Naive B cell (primary cell): Measurements from ENCODE around the gene TMEM169. TPM values are rescaled to one million over a fixed set of nuclear protein-coding genes. Genes with fewer than 3 reads are reported as not detected.

ENCODE experiments used
- ATAC-seq, 2 donors: fragments of 150-1000 bp; cut with Tn5 transposase; 2 replicates each; pipeline ENCODE4 v1.10.0; 2021; ENCODE audit warnings: low read depth in 2 of 2, mild to moderate bottlenecking in 2 of 2, moderate library complexity in 2 of 2
- DNase-seq: peaks from one replicate; pipeline ENCODE4 v3.0.0; 2022
- H3K27ac Mint-ChIP-seq, 6 donors: one replicate each; pipeline ENCODE4 v1.8.0; 2020 to 2022; ENCODE audit warnings: mild to moderate bottlenecking in 6 of 6, mixed read lengths in 6 of 6, moderate library complexity in 5 of 6, inconsistent platforms in 2 of 6
- H3K27me3 Mint-ChIP-seq, 3 donors: one replicate each; pipeline ENCODE4 v1.8.0; 2021 to 2022; ENCODE audit warnings: mixed read lengths in 3 of 3, mild to moderate bottlenecking in 1 of 3
- H3K36me3 Mint-ChIP-seq, 2 donors: one replicate each; pipeline ENCODE4 v1.8.0; 2020 to 2022; ENCODE audit warnings: mixed read lengths in 2 of 2, inconsistent platforms in 1 of 2, mild to moderate bottlenecking in 1 of 2
- H3K4me1 Mint-ChIP-seq, 3 donors: one replicate each; pipeline ENCODE4 v1.8.0; 2020 to 2022; ENCODE audit warnings: mixed read lengths in 3 of 3, inconsistent platforms in 1 of 3, mild to moderate bottlenecking in 1 of 3, moderate library complexity in 1 of 3
- H3K4me3 Mint-ChIP-seq, 8 donors: one replicate each; pipeline ENCODE4 v1.8.0; 2020 to 2022; ENCODE audit warnings: mild to moderate bottlenecking in 8 of 8, mixed read lengths in 8 of 8, moderate library complexity in 8 of 8, inconsistent platforms in 2 of 8
- H3K9me3 Mint-ChIP-seq, 7 donors: one replicate each; pipeline ENCODE4 v1.8.0; 2020 to 2022; ENCODE audit warnings: mixed read lengths in 7 of 7, mild to moderate bottlenecking in 5 of 7, inconsistent platforms in 2 of 7, moderate library complexity in 1 of 7
- polyA plus RNA-seq, 6 donors: library from polyadenylated mRNA; unstranded; fragments of 300-500 nt; fragmentation: Illumina TruSeq; gene quantifications; one replicate each; pipeline ENCODE4 v1.2.3, GENCODE V29; 2021; ENCODE audit warnings: low read depth in 6 of 6

The TMEM169 gene, protein sequence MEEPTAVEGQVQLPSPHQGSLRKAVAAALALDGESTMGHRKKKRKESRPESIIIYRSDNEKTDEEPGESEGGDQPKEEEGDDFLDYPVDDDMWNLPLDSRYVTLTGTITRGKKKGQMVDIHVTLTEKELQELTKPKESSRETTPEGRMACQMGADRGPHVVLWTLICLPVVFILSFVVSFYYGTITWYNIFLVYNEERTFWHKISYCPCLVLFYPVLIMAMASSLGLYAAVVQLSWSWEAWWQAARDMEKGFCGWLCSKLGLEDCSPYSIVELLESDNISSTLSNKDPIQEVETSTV
- polyA plus RNA-seq = 1 to 10 TPM in 4 of 6 donors, under 1 TPM in 1, not detected in 1; 0.38 to 2.5 (median 1.2) TPM

DNA sequence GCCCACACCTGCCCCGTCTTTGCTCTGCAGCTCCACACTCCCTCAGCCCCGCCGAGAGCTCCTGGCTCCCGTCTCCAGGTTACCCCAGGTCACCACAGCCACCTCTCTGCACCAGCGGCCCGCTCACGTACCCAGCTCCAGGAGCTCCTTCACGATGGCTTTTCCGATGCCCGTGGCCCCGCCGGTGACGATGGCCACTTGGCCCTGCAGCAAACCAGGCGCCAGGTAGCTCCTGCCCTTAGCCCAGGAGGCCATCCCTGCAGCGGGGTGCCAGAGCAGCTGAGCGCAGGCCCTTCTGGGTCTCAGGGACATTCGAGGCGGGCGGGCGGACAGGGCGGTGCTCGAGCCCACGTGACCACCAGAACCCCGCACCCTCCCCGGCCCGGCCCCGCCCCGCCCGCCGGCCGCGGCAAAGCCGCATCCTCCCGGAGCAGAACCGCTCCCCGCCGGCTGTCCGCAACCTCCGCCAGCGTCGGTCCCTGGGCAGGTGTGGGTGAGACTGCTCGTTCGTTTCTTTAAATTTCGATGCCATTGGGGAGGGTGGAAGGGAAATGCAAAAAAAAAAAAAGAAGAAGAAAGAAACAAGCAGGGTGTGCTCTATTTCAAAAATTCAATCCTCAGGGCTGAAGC lies at the start of gene TMEM169, which contains the start of gene PECR:
Gene TMEM169 (plus strand): TSS at position 433 of the 630 bp plus-strand sequence. CDS start 14,045 bp downstream, outside the sequence.
Gene PECR (minus strand): TSS at position 323 of the 630 bp plus-strand sequence. CDS start 68 bp downstream, at position 255.
- H3K9me3 Mint-ChIP-seq = no peaks in the 10 kb centered on the region
- H3K4me3 Mint-ChIP-seq = peak within 1 kb of the TSS; percentile 91 to 97 (median 96)
- DNase-seq (peak; percentile 63), ATAC-seq (peak; percentile 90)
- H3K4me1 Mint-ChIP-seq = peaks cover 38 to 55% (median 47%) of the 10 kb centered on the region in 3 donors
- H3K36me3 Mint-ChIP-seq = no peaks in the 10 kb centered on the region
- H3K27me3 Mint-ChIP-seq = no peaks in the 10 kb centered on the region
- H3K27ac Mint-ChIP-seq = peak within 1 kb of the TSS; percentile 88 to 97 (median 94)

DNA sequence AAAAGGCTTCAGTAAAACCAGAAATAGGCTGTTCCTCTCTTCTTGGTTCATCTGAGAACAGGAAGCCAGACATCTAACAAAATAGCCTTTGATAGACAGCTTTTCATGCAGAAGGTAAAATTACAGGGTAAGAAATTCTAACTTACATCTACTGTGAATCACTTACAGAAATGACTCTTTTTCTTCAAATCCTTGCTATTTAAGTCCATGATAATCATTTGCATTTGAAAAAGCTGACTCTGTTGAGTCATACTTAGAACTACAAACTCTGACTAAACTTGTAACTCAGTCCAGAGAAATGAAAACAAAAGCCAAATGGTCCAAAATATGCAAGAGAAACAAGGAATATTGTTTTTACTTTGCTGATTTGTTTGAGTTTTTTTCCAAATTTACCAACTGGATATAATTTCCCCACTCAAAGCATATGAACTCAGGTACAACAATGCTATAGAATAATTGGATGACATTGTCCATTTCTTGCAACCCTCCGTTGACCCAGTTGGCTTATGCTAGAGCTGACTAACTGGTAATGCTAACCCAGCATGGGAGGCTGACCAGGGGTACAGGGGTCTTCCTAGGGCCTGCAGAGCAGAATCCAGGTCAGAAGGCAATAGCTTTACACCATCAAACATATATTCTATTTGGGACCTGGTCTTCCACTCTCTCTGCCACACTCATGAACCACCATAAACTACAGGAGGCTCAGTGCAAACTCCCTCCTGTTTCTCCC lies 49.6 kb upstream of the TMEM169 start:
- H3K9me3 Mint-ChIP-seq = no peaks in the 10 kb centered on the region
- H3K36me3 Mint-ChIP-seq = peaks cover 0 to 10% of the 10 kb centered on the region in 2 donors
- H3K27me3 Mint-ChIP-seq = no peaks in the 10 kb centered on the region
- no peak for ATAC-seq
- no peak overlapping the region for H3K4me3 Mint-ChIP-seq
- H3K4me1 Mint-ChIP-seq = peaks cover 5 to 8% (median 8%) of the 10 kb centered on the region in 3 donors
- peak overlapping the region in 1 of 6 donors; percentile 70 for H3K27ac Mint-ChIP-seq
- no peak for DNase-seq

DNA sequence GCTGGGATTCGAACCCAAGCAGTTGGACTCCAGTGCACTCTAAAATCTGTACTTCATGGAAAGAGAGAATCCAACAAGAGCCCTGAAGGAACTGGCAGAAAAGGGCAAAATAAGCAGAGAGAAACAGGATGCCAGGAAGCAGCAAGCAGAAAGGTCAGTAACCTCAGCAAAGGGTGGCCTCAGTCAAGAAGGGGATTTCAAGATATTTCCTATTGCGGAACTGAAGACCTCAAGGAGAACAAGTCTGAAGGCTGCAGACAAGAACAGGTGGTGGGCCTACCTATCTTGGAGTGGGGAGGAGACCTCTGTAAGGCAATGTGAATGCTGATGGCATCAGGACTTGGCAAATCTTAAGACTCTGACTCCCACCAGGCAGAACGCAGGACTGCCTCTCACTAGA lies 48.3 kb upstream of the TMEM169 start:
- no peak for DNase-seq
- Mint-ChIP-seq H3K4me1 (peaks cover 5 to 8% (median 8%) of the 10 kb centered on the region in 3 donors), H3K27me3 (no peaks in the 10 kb centered on the region), H3K4me3 (no peak overlapping the region), H3K36me3 (peaks cover 0 to 10% of the 10 kb centered on the region in 2 donors), H3K27ac (no peak overlapping the region), H3K9me3 (no peaks in the 10 kb centered on the region)
- no peak for ATAC-seq

DNA sequence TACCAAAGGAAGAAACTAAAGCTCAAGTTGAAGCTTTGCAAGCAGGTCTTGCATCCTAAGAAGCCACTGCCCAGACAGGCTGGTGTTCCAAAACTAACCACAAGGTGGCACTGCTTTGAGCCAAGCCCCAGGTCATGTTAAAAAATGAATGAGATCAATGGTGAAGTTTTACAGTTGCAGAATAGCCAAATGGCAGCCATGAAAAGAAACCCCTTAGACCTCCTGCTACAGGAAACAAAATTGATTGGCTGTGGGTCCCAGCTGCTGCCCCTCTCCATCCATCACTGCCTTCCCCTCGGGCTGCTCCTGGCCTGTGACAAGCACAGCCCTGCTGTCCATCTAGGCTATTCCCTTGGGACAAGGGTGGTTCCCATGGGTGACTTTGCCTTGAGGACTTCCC lies 47.7 kb upstream of the TMEM169 start:
- Mint-ChIP-seq H3K27ac (peak overlapping the region in 1 of 6 donors; percentile 81), H3K4me3 (no peak overlapping the region), H3K4me1 (peaks cover 5 to 8% (median 8%) of the 10 kb centered on the region in 3 donors), H3K36me3 (peaks cover under 1 to 10% of the 10 kb centered on the region in 2 donors), H3K9me3 (no peaks in the 10 kb centered on the region), H3K27me3 (no peaks in the 10 kb centered on the region)
- ATAC-seq (peak; percentile 70 to 79), DNase-seq (peak; percentile 63)

DNA sequence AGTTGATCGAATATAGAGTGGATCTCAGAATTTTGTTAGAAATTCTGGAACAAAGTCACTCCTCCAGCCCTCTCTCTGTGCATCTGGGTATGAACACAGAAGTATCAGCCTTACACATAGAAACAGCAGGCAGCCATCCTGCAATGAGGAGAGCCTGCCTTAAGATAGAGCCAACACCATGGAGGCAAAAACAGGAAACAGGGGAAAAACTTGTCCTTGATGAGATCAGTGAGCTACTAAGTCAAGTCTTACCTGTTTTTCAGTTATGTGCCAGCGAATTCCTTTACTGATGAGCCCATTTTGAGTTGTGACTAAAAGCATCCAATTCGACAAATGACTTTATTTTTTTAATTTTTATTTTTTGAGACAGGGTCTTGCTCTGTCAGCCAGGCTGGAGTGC lies 41.8 kb upstream of the TMEM169 start:
- Mint-ChIP-seq H3K36me3 (peaks cover 23 to 24% of the 10 kb centered on the region in 2 donors), H3K27me3 (no peaks in the 10 kb centered on the region), H3K4me1 (no peaks in the 10 kb centered on the region), H3K9me3 (no peaks in the 10 kb centered on the region), H3K4me3 (no peak overlapping the region), H3K27ac (peak overlapping the region in 3 of 6 donors; percentile 26 to 53 (median 29))
- no peak for DNase-seq
- no peak for ATAC-seq

DNA sequence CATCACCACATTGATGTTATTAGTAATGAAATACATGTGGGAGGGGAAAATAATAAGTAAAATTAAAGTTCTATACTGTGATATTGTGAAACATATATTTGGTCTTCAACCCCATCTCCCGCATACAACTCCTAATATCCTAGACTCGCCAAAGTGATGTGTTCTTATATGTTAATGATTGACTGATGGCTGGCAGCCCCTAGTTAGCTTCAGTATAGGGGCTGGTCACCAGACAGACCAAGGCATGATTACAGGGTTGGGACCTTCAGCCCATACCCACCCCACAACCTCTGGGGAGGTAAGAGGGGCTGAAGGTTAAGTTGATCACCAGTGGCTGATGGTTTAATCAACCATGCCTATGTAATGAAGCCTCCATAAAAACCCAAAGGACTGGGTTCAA lies 40.3 kb upstream of the TMEM169 start:
- Mint-ChIP-seq H3K27ac (no peak overlapping the region), H3K27me3 (no peaks in the 10 kb centered on the region), H3K36me3 (peaks cover 23 to 24% of the 10 kb centered on the region in 2 donors), H3K4me1 (no peaks in the 10 kb centered on the region), H3K4me3 (no peak overlapping the region), H3K9me3 (no peaks in the 10 kb centered on the region)
- DNase-seq (no peak), ATAC-seq (no peak)

DNA sequence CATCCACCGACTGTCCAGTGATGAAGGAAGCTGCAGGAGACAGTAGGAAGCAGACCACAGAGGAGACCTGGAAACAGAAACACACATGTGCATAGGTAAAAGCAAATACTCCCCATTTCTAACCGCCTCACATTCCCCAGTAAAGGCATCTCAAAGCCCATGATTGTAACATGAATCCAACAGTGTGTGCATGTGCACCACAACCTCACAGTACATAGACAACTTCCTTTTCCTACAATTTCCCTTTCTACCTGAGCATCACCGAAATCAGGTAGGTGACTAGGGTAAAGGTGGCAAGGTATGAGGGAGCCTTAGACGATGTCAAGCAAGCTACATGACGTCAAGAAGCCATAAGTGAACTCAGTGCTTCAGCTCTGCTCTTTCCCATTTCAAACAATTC lies 37.8 kb upstream of the TMEM169 start:
- H3K36me3 Mint-ChIP-seq = peaks cover 24 to 31% of the 10 kb centered on the region in 2 donors
- H3K4me1 Mint-ChIP-seq = no peaks in the 10 kb centered on the region
- no peak overlapping the region for H3K4me3 Mint-ChIP-seq
- no peak overlapping the region for H3K27ac Mint-ChIP-seq
- no peaks in the 10 kb centered on the region for H3K27me3 Mint-ChIP-seq
- H3K9me3 Mint-ChIP-seq = no peaks in the 10 kb centered on the region
- ATAC-seq = no peak
- no peak for DNase-seq

DNA sequence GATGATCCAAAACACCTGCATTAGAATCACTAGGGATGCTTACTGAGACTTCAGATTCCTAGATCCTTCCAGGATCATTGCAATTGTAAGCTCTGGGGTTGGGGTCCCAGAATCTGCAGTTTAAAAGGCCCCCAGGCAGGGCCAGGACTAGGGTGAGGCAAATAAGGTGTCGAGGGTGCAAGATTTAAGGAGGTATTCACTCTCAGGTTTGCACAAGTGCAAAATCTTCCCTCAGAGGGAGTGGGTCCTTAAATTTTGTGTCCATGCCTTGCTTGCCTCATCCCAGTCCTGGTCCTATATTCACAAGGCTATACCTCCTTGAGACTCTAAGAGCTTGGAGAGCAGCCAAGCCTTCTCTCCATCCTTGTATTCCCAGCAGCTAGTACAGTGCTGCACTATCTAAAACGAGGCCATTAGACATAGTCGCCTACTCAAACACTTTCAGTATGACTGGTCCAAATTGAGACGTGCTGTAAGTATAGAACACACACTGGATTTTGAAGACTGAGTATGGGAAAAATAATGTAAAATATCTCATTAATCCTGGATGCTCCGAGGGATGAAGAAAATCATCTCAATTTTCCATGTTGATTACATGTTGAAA lies 36.7 kb upstream of the TMEM169 start:
- Mint-ChIP-seq H3K36me3 (peaks cover 18 to 21% of the 10 kb centered on the region in 2 donors), H3K4me3 (no peak overlapping the region), H3K27me3 (no peaks in the 10 kb centered on the region)

DNA sequence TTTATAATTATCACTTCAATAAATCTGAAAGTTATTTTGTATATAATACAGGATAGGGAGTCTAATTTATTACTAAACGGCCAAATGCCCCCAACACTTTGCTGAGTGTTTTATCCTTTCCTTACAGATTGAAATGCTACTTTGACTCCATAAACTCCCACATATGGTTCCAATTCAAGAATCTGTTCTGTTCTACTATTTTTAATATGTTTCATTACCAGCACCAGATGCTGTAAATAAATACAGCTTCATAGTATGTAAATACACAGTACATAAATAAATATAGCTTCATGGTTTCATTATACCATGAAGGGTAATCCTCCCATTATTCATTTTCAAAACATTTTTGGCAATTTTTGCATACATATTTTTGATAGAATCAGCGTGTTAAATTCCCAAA lies 34.3 kb upstream of the TMEM169 start:
- Mint-ChIP-seq H3K36me3 (peaks cover 12 to 25% of the 10 kb centered on the region in 2 donors), H3K27ac (no peak overlapping the region), H3K9me3 (no peaks in the 10 kb centered on the region), H3K4me3 (no peak overlapping the region), H3K4me1 (no peaks in the 10 kb centered on the region), H3K27me3 (no peaks in the 10 kb centered on the region)
- no peak for ATAC-seq
- no peak for DNase-seq

More for the DNA sequence above, 36.7 kb upstream of the TMEM169 start:
- DNase-seq = no peak
- Mint-ChIP-seq H3K27ac (no peak overlapping the region), H3K4me1 (no peaks in the 10 kb centered on the region), H3K9me3 (no peaks in the 10 kb centered on the region)
- no peak for ATAC-seq

DNA sequence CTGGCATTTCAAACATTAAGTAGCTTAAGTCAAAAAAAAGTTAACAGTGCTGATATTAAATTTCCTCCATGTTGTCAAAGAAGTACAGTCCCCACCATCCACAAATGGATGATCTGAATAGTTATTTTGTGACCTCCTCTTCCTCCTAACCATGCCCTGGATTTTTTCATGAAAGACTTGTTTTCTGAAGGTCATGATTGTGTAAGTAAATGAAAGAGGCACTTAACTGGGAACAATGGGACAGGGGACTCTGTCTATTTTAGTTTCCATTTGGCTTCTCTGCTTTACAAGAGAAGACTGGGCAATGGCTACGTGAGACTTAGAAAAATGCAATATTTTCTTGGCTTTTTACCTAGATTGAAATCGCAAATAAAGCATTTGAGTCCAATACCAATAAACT lies 32.3 kb upstream of the TMEM169 start:
- no peak overlapping the region for H3K4me3 Mint-ChIP-seq
- DNase-seq (no peak), ATAC-seq (no peak)
- H3K9me3 Mint-ChIP-seq = peaks cover 0 to 2% (median 0%) of the 10 kb centered on the region in 7 donors
- no peaks in the 10 kb centered on the region for H3K27me3 Mint-ChIP-seq
- no peaks in the 10 kb centered on the region for H3K4me1 Mint-ChIP-seq
- no peak overlapping the region for H3K27ac Mint-ChIP-seq
- H3K36me3 Mint-ChIP-seq = peaks cover 0 to 14% of the 10 kb centered on the region in 2 donors

DNA sequence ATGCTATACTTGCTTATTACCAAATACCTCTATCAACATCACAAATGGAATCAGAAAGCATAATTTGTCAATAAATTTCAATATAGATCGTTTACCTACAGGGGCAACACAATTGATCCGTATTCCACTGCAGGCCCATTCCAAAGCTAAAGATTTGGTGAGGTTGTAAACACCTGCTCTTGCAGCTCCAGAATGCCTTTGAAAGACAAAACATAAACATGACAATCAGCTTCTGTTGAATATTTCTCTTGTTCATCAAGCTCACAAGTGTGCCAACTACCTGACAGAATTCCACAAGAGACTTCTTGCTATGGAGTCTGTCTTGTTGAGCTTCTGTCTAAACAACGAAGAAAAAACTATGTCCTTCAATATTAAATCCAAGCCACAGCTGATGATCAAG lies 30.4 kb upstream of the TMEM169 start:
- Mint-ChIP-seq H3K36me3 (peaks cover 0 to 12% of the 10 kb centered on the region in 2 donors), H3K9me3 (peaks cover 0 to 2% (median 0%) of the 10 kb centered on the region in 7 donors), H3K27ac (no peak overlapping the region), H3K4me1 (peaks cover 0 to 7% (median 6%) of the 10 kb centered on the region in 3 donors), H3K27me3 (no peaks in the 10 kb centered on the region), H3K4me3 (no peak overlapping the region)
- ATAC-seq (no peak), DNase-seq (no peak)

DNA sequence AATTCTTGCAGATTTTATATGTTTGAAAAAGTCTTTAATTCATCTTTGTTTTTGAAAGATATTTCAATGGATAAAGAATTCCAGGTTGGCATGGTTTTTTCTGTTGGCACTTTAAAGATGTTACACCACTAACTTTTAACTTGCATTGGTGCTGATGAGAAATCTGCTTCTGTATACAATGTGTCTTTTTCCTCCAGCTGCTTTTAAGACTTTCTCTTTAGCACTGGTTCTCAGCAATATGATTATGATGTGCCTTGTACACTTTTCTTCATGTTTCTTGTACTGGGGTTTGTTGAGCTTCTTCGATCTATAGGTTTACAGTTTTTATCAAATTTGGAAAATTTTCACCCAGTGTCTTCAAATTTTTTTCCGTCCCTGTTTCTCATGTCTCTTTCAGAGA lies 29.3 kb upstream of the TMEM169 start:
- Mint-ChIP-seq H3K27ac (no peak overlapping the region), H3K27me3 (no peaks in the 10 kb centered on the region), H3K9me3 (peaks cover 0 to 2% (median 0%) of the 10 kb centered on the region in 7 donors), H3K4me1 (peaks cover 7 to 10% (median 9%) of the 10 kb centered on the region in 3 donors), H3K4me3 (no peak overlapping the region), H3K36me3 (peaks cover 0 to 12% of the 10 kb centered on the region in 2 donors)
- no peak for DNase-seq
- ATAC-seq = no peak

DNA sequence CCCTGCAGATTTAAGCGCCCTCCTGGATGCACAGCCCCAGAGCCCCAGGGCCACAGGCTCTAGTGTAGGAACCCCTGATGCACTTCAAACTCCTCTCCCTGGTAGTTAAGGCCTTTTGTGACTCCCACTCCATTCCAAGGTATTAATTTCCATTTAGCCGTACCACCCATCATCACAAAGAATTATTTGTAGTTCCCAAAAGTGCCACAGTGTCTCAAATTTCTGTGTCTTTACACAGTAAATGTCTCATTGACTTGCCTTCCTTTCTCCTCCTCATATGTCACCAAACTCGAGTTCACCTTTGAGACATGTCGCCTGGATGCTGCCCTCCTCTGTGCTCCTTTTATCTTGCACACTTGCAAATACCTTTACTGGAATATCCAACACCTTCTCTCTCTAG lies 26.0 kb upstream of the TMEM169 start:
- DNase-seq (no peak), ATAC-seq (no peak)
- H3K4me1 Mint-ChIP-seq = peaks cover 15 to 29% (median 18%) of the 10 kb centered on the region in 3 donors
- H3K36me3 Mint-ChIP-seq = no peaks in the 10 kb centered on the region
- peak overlapping the region in 1 of 8 donors; percentile 21 for H3K4me3 Mint-ChIP-seq
- peaks cover 0 to 2% (median 0%) of the 10 kb centered on the region in 7 donors for H3K9me3 Mint-ChIP-seq
- H3K27me3 Mint-ChIP-seq = no peaks in the 10 kb centered on the region
- peak overlapping the region in 4 of 6 donors; percentile 13 to 84 (median 40) for H3K27ac Mint-ChIP-seq
